Lower leg skin (tissue), 3 donors: ENCODE results near the gene CLIC3.

Source experiments
- CTCF ChIP-seq, 3 donors: fragments of 450-650 bp; IDR thresholded peaks; one replicate each; pipeline ENCODE4 v1.5.1; 2016; ENCODE audit warnings: antibody characterized with exemption in 3 of 3, mild to moderate bottlenecking in 3 of 3, moderate library complexity in 2 of 3
- POLR2A ChIP-seq, 2 donors: fragments of 450-650 bp; IDR thresholded peaks; one replicate each; pipeline ENCODE4 v1.6.1; 2016 to 2017; ENCODE audit warnings: antibody characterized with exemption in 2 of 2, mild to moderate bottlenecking in 1 of 2, moderate library complexity in 1 of 2

GRCh38 chr9:136983167-136983566 lies 13.2 kb downstream of the CLIC3 start:
- TF ChIP-seq CTCF (IDR thresholded peaks at IDR 0.05), result no peak
- TF ChIP-seq POLR2A (IDR thresholded peaks at IDR 0.05), result no peak
